NOMO-1 (cell line): ENCODE results near the gene GPR153.
"Not testable (repeated sequence)": the region's sequence is repeated elsewhere in the genome, so short reads cannot be mapped to it uniquely, and the experiment has no call there.

Experiments
- DNase-seq, 2 experiments: peaks; one replicate each; lab custom pipeline; 2025; ENCODE audit not compliant: unreplicated experiment in 2 of 2; lab: John Stamatoyannopoulos, UW

The GPR153 gene

DNA sequence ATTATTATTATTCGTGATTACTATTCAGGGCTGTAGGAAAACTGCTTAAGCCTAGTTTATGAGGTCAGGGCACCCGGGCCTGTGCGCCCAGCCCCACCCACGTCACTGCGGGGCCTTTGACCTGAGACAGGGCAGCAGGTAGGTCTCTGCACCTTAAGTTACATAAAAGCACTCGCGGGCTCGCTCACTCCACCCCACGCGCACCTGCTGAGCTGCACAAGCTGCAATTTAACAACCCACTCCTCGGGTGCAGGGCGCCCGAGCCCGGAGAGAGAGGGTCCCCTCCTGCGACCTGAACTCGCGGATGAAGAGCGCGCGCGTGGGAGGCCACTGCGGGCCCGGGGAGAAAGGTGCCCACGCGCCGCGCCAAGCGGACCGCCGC is 25.6 kb downstream of the GPR153 start:
- DNase-seq, result no peak

DNA sequence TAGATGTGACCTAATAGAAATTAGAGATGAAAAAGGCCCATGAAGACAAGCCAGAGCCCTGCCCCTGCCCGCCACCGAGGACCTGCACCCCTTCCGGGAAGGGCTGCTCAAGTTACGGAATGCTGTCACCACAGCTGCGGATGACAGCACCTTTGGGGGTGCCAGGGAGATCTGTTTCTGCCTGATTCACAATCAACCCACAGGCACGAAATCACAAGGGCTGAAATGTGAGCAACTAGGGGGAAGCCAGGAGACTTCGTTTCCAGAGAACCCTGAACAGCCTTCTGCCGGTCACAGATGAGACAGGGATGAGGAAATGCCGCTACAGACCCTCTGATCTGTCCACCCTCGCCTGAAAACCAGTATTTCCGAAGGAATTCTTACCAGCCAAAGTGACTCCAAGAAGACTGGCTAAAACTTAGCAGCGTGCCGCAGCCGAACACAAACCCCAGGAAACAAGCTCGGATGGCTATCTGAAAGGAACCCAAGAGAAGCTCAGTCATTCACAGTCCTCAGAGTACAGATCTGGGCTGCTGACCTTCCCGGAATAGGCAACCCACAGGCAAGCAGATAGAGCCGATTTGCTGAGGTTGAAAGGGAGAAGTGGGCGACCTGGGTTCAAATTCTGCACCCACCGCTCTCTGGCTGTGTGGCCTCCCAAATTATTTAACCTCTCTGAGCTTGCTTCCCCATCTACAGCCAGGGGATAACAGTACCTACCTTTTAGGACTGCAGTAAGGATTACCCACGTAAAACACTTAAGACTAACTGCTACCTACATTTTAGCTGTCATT is 26.2 kb downstream of the GPR153 start:
- DNase-seq, result no peak

DNA sequence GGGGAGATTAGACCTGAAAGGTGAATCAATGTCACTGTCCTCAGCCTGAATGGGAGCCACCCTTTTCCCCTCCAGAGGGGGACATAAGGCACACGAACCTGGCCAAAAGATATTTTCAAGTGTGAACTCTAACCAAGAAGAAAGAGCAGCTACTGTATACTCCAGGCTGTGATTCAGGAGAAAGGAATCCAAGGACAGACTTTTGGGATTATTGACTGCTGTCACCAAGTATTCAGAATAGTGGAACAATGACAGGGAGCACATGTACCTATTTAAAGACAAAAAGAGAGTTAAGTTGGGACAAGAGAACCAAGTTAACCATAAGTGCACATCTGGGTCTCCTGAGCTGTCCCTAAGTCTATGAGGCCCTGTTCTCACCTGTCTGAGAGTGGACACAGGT is 27.5 kb downstream of the GPR153 start:
- no peak for DNase-seq

DNA sequence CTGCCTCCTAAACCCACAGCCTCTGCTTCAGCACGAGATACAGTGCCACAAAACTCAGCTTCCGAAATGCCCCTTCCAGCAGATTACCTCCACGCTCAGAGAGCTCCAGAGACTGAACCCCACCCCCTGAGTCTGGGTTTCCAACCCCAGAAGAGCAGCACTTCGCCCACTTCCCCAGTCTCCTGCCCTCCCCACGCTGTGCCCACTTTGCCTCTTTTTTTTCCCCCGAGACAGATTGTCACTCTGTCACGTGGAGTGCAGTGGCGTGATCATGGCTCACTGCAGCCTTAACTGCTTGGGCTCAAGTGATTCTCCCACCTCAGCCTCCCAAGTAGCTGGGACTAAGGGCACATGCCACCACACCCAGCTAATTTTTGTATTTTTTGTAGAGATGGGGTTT is 35.2 kb downstream of the GPR153 start:
- no peak for DNase-seq

DNA sequence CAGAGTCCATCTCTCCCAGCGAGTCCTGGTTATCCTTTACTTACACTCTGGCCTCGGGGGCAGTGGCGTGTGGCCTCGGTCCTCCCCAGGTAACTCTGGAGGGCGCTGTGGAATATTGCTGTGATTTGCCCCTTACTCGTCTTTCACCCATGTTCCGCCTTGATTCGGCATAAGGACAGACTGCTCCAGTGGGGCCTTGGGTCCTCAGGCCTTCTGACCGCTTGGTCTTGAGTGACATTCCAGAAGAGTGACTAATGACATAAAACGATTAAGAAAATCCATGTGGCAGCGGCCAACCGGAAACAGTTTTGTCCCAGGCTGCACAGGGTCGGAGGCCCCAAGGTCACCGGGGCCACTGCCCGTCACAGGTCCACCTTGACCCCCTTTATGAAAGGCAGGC is 36.2 kb downstream of the GPR153 start:
- DNase-seq, result no peak

DNA sequence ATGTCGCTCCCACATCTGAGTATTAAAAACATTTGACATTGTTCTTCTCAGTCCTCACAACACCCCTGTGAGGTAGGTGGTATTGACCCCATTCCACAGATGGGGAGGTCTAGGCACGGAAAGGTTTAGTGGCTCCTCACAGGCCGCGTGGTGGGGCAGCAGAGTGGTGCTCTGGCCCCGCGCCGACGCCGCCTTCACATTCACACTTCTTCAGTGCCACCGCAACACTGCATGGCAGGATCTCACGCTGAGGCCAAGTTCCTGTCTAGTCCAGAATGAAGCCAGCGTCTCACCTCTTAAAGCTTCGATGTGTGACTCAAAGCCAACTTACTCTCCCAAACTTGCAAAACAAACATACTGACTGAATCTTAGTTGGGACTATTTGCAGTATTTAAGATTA is 37.3 kb downstream of the GPR153 start:
- no peak for DNase-seq

DNA sequence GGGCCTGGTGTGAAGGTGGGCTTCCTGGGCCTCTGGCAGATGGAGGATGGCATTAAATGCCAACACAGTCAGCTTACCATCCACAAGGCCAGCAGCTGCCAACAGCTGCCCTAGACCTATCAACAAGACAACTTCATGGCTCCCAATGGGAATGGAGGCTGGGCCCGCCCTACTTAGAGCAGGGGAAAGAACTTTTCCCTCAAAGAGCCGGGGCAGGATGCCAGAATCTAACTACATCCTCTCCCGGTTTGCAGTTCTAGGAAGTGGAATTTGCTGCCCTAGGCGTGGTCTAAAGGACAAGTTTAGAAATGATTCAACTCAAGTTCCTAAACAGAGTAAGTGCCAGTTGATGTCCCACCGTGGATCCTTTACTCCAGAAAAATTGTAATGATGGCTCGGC is 38.3 kb downstream of the GPR153 start:
- no peak for DNase-seq

DNA sequence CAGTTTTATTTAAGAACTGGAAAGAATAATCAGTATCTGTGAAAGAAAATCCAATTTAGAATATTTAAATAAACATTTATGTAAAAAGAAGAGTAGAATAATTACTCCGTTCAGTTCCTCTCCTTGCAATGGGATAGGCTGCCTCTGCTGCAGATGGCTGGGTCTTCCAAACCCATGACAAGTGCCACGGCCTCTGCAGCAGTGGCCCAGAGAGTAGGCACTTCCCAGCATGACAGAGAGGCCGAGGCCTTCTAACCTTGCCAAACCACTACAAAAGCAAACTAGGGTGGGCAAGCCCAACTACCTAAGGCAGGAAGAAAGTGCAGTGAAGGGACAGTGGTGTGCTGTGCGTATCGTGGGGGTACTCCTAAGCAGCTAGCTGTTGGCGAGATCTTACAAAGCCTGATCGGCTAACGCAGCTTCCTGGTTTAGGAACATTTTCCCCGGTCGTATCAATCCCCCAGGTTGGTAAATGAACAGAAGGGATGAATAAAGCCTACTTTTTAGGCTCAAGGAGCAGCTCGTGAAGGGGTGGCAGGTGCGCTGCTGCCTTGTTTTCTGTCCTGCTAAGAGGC is 39.6 kb downstream of the GPR153 start:
- no peak for DNase-seq

DNA sequence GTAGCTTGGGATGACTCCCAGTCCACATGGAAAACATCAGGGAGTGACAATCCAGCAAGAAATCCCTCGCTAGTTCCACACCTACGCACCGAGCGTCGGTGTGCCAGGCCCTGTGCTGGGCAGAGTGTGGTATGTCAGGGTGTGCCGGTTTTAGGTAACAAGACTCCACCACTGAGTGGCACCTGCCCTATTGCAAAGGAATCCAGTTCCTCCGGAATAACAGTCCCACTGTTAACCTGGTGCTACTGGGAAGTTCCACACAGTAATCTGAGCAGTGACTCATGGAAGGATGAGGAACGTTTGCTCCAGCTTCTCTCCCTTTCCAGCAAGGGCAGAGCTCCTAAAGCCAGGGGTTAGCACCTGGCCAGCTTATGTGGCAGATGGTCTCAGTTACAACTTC is 40.7 kb downstream of the GPR153 start:
- no peak for DNase-seq

DNA sequence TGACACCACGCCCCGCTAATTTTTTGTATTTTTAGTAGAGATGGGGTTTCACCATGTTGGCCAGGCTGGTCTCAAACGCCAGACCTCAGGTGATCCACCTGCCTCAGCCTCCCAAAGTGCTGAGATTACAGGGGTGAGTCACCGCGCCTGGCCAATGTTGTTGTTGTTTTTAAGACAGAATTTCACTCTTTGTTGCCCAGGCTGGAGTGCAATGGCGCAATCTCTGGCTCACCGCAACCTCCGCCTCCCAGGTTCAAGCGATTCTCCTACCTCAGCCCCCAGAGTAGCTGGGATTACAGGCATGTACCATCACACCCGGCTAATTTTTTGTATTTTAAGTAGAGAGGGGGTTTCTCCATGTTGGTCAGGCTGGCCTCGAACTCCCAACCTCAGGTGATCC is 41.3 kb downstream of the GPR153 start:
- not testable (repeated sequence) for DNase-seq

DNA sequence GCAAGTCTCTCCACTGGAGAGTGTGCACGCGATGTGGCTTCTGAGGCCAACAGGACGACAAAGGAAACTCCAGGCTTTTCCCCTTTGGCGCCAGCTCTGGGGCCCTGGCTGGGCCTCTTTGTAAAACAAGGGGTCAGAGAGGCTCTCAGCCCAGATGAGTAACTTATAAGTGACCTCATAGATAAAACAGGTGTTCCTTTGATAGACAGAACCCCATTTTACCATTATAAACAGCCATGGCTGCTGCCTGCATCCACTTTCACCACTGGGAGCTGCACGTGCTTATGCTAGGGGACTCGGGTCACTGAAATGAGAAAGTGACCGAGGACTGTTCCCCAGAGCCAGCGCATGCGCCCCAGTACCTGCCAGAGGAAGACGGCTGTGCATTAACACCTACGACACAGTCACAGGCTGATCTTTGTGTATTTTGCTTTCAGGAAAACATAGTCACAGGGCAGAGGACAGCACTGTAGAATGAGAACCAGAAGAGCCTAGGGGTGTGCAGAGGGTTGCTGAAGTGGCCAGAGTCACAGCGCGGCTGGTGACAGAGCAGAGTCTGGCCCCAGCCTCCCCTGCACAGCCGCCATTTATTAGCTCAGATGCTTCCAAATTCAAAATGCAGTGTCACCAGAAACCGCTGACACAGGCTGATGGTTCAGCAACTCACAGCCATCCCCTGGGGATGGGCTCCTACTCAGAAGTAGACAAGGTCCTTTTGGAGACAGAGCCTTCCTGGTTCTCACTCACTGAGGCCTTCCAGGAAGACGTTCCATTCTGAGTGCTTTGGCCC is 42.3 kb downstream of the GPR153 start:
- no peak for DNase-seq

DNA sequence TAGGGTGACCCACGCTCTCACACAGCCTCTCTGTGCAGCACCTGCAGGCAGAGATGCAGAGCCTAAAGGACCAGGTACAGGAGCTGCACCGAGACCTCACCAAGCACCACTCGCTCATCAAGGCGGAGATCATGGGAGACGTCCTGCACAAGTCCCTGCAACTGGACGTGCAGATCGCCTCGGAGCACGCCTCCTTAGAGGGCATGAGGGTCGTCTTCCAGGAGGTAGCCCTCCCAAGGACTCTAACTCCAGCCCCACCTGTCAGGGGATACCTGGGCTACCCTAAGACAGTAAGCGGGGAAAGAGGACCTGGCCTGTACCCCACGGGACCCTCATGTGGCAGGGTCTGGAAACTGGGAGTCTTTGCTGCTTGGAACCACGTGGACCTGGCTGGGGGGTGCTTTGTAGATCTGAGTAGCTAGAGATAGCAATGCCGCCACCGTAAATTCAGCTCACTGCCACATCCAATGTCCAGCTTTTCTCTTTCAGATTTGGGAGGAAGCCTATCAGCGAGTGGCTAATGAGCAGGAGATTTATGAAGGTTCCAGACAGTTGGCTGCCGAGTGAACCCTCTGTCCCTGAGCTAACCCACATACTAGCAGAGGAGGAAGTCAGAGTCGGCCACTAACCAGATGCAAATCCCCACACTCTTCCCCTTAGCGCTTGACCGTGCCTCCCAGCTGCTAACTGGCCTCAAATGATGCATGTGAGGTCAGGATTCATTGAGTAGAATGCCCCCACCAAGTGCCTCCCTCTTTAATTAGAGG is 48.5 kb downstream of the GPR153 start:
- DNase-seq, result peak; percentile 25 to 27

DNA sequence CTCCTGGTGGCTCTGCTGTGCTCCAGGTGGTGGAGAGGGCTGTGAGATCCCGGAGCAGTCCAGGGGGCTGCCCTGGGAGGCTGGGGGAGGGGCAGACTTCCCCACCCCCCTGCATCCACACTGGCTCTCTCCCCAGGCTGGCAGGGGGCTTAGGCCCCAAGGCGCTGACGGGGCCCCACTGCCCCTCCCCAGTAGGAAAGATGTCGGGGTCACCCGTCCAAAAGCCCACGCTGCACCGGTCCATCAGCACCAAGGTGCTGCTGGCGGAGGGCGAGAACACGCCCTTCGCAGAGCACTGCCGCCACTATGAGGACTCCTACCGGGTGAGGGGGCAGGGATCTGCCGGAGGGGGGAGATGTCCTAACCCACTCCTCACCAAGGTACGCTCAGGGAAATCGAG is 49.2 kb downstream of the GPR153 start:
- no peak for DNase-seq

DNA sequence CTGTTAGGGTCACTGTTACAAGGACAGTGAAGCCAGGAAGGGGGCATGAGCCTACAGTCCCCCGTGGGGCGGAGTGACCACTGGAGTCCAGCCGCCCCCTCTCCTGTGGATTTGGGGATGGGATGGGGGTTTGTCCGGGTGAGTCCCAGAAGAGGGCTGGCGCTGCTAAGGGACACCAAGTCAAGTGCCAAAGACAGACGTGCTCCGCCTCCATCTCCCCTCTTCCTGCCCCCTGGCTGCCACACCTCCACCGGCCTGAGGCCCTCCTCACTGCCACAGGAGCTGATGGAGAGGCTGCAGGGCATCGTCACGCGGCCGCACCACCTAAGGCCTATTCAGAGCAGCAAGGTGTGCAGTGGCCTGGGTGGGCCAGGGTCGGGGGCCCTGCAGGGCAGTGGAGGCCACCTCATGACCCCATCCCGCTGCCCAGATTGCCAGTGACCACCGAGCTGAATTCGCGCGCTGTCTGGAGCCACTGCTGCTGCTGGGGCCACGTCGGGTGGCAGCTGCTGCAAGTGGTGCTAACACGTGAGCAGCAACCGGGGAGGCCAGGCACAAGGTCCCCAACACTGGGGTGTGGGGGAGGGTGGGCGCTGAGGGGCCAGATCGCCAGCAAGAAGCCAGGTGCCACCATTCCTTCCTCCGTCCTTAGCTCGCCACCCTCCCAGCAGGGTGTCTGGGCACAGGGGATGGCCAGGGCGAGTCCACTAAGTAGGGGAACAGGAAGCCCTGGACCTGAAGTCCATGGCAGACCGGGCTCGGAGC is 50.1 kb downstream of the GPR153 start:
- DNase-seq, result no peak

DNA sequence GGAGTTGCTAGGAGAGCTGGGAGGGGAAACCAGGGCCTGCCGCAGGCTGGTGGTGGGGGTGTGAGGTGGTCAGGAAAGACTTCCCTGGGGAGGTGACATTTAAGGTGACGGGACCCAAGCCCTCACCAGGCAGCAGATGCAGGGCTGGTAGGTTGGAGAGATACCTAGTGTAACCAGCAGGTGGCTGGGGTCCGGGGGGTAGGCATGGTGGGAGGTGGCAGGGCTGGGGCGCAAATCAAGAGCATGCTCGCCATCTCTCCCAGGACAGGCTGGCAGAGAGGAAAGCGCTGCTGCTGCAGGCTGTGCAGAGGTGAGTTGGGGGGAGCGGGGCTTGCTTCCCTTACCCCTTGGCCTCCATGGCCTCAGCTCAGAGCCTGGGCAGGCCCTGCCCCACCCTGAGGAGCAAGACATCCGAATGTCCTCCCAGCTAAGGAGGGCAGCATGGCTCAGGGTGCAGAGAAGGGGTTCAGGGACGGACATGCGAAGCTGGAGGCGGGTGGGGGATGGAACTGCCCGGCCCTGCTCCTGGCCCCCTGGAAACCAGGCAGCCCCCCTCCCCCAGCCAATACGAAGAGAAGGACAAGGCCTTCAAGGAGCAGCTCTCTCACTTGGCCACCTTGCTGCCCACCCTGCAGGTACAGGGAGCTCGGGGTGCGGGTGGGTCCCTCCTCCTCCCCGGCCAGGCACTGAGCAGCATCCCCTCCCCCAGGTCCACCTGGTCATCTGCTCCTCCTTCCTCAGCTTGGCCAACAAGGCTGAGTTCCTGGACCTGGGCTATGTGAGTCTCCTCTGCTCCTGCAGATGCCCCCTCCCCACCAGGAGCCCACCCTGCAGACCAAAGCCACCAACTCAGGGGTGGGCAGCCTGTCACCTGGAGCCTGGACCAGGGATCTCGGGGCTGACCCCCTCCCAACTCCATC is 51.0 kb downstream of the GPR153 start:
- no peak for DNase-seq

DNA sequence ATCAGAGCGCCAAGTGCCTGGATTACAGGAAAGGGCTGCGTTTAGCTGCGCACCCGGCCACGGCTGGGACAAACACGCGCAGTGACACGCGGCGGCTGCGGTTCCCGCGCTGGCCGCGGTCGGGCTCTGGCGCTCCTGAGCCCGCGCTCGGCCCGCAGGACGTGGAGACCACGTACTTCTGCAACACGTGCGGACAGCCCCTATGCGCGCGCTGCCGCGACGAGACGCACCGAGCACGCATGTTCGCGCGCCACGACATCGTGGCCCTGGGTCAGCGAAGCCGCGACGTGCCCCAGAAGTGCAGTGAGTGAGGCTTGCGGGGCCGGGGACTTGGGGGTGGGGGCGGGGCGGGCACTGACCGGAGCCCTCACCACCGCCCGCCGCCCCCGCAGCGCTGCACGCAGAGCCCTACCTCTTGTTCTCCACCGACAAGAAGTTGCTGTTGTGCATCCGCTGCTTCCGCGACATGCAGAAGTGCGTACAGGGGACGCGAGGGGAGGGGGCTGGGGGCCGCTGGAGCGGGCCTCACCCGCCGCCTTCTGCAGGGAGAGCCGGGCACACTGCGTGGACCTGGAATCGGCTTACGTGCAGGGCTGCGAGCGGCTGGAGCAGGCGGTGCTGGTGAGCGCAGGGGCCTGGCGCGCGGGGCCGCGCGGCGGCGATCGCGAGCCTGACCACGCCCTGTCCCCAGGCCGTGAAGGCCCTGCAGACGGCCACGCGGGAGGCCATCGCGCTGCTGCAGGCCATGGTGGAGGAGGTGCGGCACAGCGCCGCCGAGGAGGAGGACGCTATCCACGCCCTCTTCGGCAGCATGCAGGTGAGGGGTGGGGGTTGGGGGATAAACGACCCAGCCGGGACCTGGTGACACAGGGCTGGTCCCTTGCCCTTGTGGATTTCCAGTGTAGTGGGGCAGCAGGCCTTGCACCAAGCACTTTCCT is 51.9 kb downstream of the GPR153 start:
- DNase-seq, result peak; percentile 62 to 74

DNA sequence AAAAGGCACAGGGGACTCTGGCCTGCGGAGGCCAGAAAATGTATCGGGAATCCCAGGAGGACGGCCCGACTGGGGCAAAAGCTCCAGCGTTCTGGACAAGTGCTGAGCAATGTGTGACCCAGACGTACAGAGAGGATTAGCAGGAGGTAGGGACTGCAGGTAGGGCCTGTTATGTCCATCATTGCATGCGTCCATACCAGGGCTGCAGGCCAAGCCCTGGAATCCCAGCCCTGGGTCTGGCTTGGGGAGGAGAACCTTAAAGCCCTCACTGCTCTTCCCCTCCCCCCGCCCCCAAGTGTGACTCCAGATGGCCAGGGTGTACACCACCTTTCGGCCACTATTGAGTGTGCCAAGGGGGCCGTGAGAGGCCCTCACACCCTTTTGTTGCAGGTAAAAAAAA is 53.0 kb downstream of the GPR153 start:
- no peak for DNase-seq
